Measurements from ENCODE around the gene GPANK1.
"Not testable (repeated sequence)": the region's sequence is repeated elsewhere in the genome, so short reads cannot be mapped to it uniquely, and the experiment has no call there.

Gene GPANK1
- total RNA-seq, result 18.2 to 28.3 (median 24.5) reads per million in 3 donors

GRCh38 chr6:31664790-31665500 lies at the start of gene GPANK1:
Gene GPANK1 (minus strand): TSS chr6:31664997. CDS start chr6:31664478, 519 bp downstream.
- Histone ChIP-seq H3K27ac (ENCODE audit: insufficient read depth, low read length, poor library complexity, severe bottlenecking) (peak within 1 kb of the TSS; percentile 97), H3K4me3 (ENCODE audit: insufficient read depth, low read depth, low read length, poor library complexity, severe bottlenecking) (peak within 1 kb of the TSS; percentile 92), H3K4me1 (ENCODE audit: control insufficient read depth, insufficient read depth, low read length, poor library complexity, severe bottlenecking) (peaks cover 43% of the 10 kb centered on the region), H3K36me3 (ENCODE audit: control insufficient read depth, insufficient read depth, low read length) (peaks cover 36% of the 10 kb centered on the region), H3K27me3 (replicated peaks; ENCODE audit: control insufficient read depth, insufficient read depth, low read length, poor library complexity, severe bottlenecking) (no peaks in the 10 kb centered on the region), H3K9me3 (ENCODE audit: control insufficient read depth, low read length) (no peaks in the 10 kb centered on the region)
- peak; percentile 84 to 87 (median 85) for DNase-seq

- H3K9me3 ChIP-seq (ENCODE audit: control insufficient read depth, low read length), result no peaks in the 10 kb centered on the region
- H3K4me1 ChIP-seq (ENCODE audit: control insufficient read depth, insufficient read depth, low read length, poor library complexity, severe bottlenecking), result peaks cover 3% of the 10 kb centered on the region
- no peak for DNase-seq
- H3K36me3 ChIP-seq (ENCODE audit: control insufficient read depth, insufficient read depth, low read length), result no peaks in the 10 kb centered on the region
- no peak overlapping the region for H3K27ac ChIP-seq (ENCODE audit: insufficient read depth, low read length, poor library complexity, severe bottlenecking)
- no peaks in the 10 kb centered on the region for H3K27me3 ChIP-seq (replicated peaks; ENCODE audit: control insufficient read depth, insufficient read depth, low read length, poor library complexity, severe bottlenecking)
- H3K4me3 ChIP-seq (ENCODE audit: insufficient read depth, low read depth, low read length, poor library complexity, severe bottlenecking), result no peak overlapping the region
Measured at GRCh38 chr6:31713991-31714684, 49.3 kb upstream of the GPANK1 start.

- H3K9me3 ChIP-seq (ENCODE audit: control insufficient read depth, low read length), result no peaks in the 10 kb centered on the region
- no peak overlapping the region for H3K4me3 ChIP-seq (ENCODE audit: insufficient read depth, low read depth, low read length, poor library complexity, severe bottlenecking)
- H3K36me3 ChIP-seq (ENCODE audit: control insufficient read depth, insufficient read depth, low read length), result no peaks in the 10 kb centered on the region
- no peak overlapping the region for H3K27ac ChIP-seq (ENCODE audit: insufficient read depth, low read length, poor library complexity, severe bottlenecking)
- no peaks in the 10 kb centered on the region for H3K27me3 ChIP-seq (replicated peaks; ENCODE audit: control insufficient read depth, insufficient read depth, low read length, poor library complexity, severe bottlenecking)
- DNase-seq, result no peak
- H3K4me1 ChIP-seq (ENCODE audit: control insufficient read depth, insufficient read depth, low read length, poor library complexity, severe bottlenecking), result peaks cover 3% of the 10 kb centered on the region
Measured at GRCh38 chr6:31713465-31713864, 48.7 kb upstream of the GPANK1 start.

- Histone ChIP-seq H3K4me3 (ENCODE audit: insufficient read depth, low read depth, low read length, poor library complexity, severe bottlenecking) (no peak overlapping the region), H3K9me3 (ENCODE audit: control insufficient read depth, low read length) (no peaks in the 10 kb centered on the region), H3K36me3 (ENCODE audit: control insufficient read depth, insufficient read depth, low read length) (no peaks in the 10 kb centered on the region), H3K27ac (ENCODE audit: insufficient read depth, low read length, poor library complexity, severe bottlenecking) (no peak overlapping the region), H3K27me3 (replicated peaks; ENCODE audit: control insufficient read depth, insufficient read depth, low read length, poor library complexity, severe bottlenecking) (no peaks in the 10 kb centered on the region), H3K4me1 (ENCODE audit: control insufficient read depth, insufficient read depth, low read length, poor library complexity, severe bottlenecking) (peaks cover 3% of the 10 kb centered on the region)
- DNase-seq, result no peak
Measured at GRCh38 chr6:31712296-31712695, 47.5 kb upstream of the GPANK1 start.

GRCh38 chr6:31711233-31711632 lies 46.4 kb upstream of the GPANK1 start:
- Histone ChIP-seq H3K4me3 (ENCODE audit: insufficient read depth, low read depth, low read length, poor library complexity, severe bottlenecking) (no peak overlapping the region), H3K27me3 (replicated peaks; ENCODE audit: control insufficient read depth, insufficient read depth, low read length, poor library complexity, severe bottlenecking) (no peaks in the 10 kb centered on the region), H3K9me3 (ENCODE audit: control insufficient read depth, low read length) (no peaks in the 10 kb centered on the region), H3K4me1 (ENCODE audit: control insufficient read depth, insufficient read depth, low read length, poor library complexity, severe bottlenecking) (peaks cover 3% of the 10 kb centered on the region), H3K36me3 (ENCODE audit: control insufficient read depth, insufficient read depth, low read length) (no peaks in the 10 kb centered on the region), H3K27ac (ENCODE audit: insufficient read depth, low read length, poor library complexity, severe bottlenecking) (no peak overlapping the region)
- no peak for DNase-seq

GRCh38 chr6:31710523-31711219 lies 45.9 kb upstream of the GPANK1 start:
- Histone ChIP-seq H3K4me3 (ENCODE audit: insufficient read depth, low read depth, low read length, poor library complexity, severe bottlenecking) (no peak overlapping the region), H3K4me1 (ENCODE audit: control insufficient read depth, insufficient read depth, low read length, poor library complexity, severe bottlenecking) (peaks cover 3% of the 10 kb centered on the region)

GRCh38 chr6:31709157-31709556 lies 44.4 kb upstream of the GPANK1 start:
- not testable (repeated sequence) for H3K4me1 ChIP-seq (ENCODE audit: control insufficient read depth, insufficient read depth, low read length, poor library complexity, severe bottlenecking); H3K9me3 ChIP-seq (ENCODE audit: control insufficient read depth, low read length); H3K27ac ChIP-seq (ENCODE audit: insufficient read depth, low read length, poor library complexity, severe bottlenecking); H3K27me3 ChIP-seq (replicated peaks; ENCODE audit: control insufficient read depth, insufficient read depth, low read length, poor library complexity, severe bottlenecking); H3K4me3 ChIP-seq (ENCODE audit: insufficient read depth, low read depth, low read length, poor library complexity, severe bottlenecking); H3K36me3 ChIP-seq (ENCODE audit: control insufficient read depth, insufficient read depth, low read length); DNase-seq

More at GRCh38 chr6:31710523-31711219, 45.9 kb upstream of the GPANK1 start:
- Histone ChIP-seq H3K36me3 (ENCODE audit: control insufficient read depth, insufficient read depth, low read length) (no peaks in the 10 kb centered on the region), H3K9me3 (ENCODE audit: control insufficient read depth, low read length) (no peaks in the 10 kb centered on the region), H3K27ac (ENCODE audit: insufficient read depth, low read length, poor library complexity, severe bottlenecking) (no peak overlapping the region), H3K27me3 (replicated peaks; ENCODE audit: control insufficient read depth, insufficient read depth, low read length, poor library complexity, severe bottlenecking) (no peaks in the 10 kb centered on the region)
- DNase-seq, result no peak

- H3K27ac ChIP-seq (ENCODE audit: insufficient read depth, low read length, poor library complexity, severe bottlenecking), result no peak overlapping the region
- no peaks in the 10 kb centered on the region for H3K27me3 ChIP-seq (replicated peaks; ENCODE audit: control insufficient read depth, insufficient read depth, low read length, poor library complexity, severe bottlenecking)
- H3K9me3 ChIP-seq (ENCODE audit: control insufficient read depth, low read length), result no peaks in the 10 kb centered on the region
- DNase-seq, result no peak
- no peak overlapping the region for H3K4me3 ChIP-seq (ENCODE audit: insufficient read depth, low read depth, low read length, poor library complexity, severe bottlenecking)
- H3K36me3 ChIP-seq (ENCODE audit: control insufficient read depth, insufficient read depth, low read length), result no peaks in the 10 kb centered on the region
- peaks cover 3% of the 10 kb centered on the region for H3K4me1 ChIP-seq (ENCODE audit: control insufficient read depth, insufficient read depth, low read length, poor library complexity, severe bottlenecking)
Measured at GRCh38 chr6:31708224-31708623, 43.4 kb upstream of the GPANK1 start.

- no peaks in the 10 kb centered on the region for H3K9me3 ChIP-seq (ENCODE audit: control insufficient read depth, low read length)
- no peak overlapping the region for H3K27ac ChIP-seq (ENCODE audit: insufficient read depth, low read length, poor library complexity, severe bottlenecking)
- H3K36me3 ChIP-seq (ENCODE audit: control insufficient read depth, insufficient read depth, low read length), result no peaks in the 10 kb centered on the region
- no peak for DNase-seq
- H3K27me3 ChIP-seq (replicated peaks; ENCODE audit: control insufficient read depth, insufficient read depth, low read length, poor library complexity, severe bottlenecking), result no peaks in the 10 kb centered on the region
- no peak overlapping the region for H3K4me3 ChIP-seq (ENCODE audit: insufficient read depth, low read depth, low read length, poor library complexity, severe bottlenecking)
- peaks cover 3% of the 10 kb centered on the region for H3K4me1 ChIP-seq (ENCODE audit: control insufficient read depth, insufficient read depth, low read length, poor library complexity, severe bottlenecking)
Measured at GRCh38 chr6:31707701-31708100, 42.9 kb upstream of the GPANK1 start.

GRCh38 chr6:31706599-31706998 lies 41.8 kb upstream of the GPANK1 start, which contains the start of gene LY6G6F:
Gene LY6G6F (plus strand): TSS chr6:31706866. CDS start chr6:31706907, 41 bp downstream.
- H3K27ac ChIP-seq (ENCODE audit: insufficient read depth, low read length, poor library complexity, severe bottlenecking), result no peak within 1 kb of the TSS

More at GRCh38 chr6:31706599-31706998, 41.8 kb upstream of the GPANK1 start, which contains the start of gene LY6G6F:
- no peaks in the 10 kb centered on the region for H3K9me3 ChIP-seq (ENCODE audit: control insufficient read depth, low read length)
- DNase-seq, result no peak
- no peaks in the 10 kb centered on the region for H3K27me3 ChIP-seq (replicated peaks; ENCODE audit: control insufficient read depth, insufficient read depth, low read length, poor library complexity, severe bottlenecking)
- peaks cover 12% of the 10 kb centered on the region for H3K4me1 ChIP-seq (ENCODE audit: control insufficient read depth, insufficient read depth, low read length, poor library complexity, severe bottlenecking)
- H3K4me3 ChIP-seq (ENCODE audit: insufficient read depth, low read depth, low read length, poor library complexity, severe bottlenecking), result no peak within 1 kb of the TSS
- no peaks in the 10 kb centered on the region for H3K36me3 ChIP-seq (ENCODE audit: control insufficient read depth, insufficient read depth, low read length)

Data from effector memory CD4-positive, alpha-beta T cell (primary cell).